Neural cell (in vitro differentiated cells): ENCODE measurements around the gene MLH1.

Source experiments
- EZH2 ChIP-seq: fragments of 200-600, 300-800 bp; shearing (Covaris generic), sonication (generic); IDR thresholded peaks from 2 replicates; pipeline ENCODE4 v1.6.1; 2014; ENCODE audit warnings: antibody characterized with exemption, low read length, borderline replicate concordance, mild to moderate bottlenecking; ENCODE audit not compliant: insufficient read depth, poor library complexity, severe bottlenecking
- POLR2AphosphoS5 ChIP-seq: IDR thresholded peaks from 2 replicates; pipeline ENCODE4 v1.6.1; 2012
- RAD21 ChIP-seq: fragments of 450-650 bp; conservative IDR thresholded peaks from 2 replicates; pipeline ENCODE4 v1.6.1; 2014; ENCODE audit warnings: antibody characterized with exemption, mild to moderate bottlenecking, moderate library complexity
- SMC3 ChIP-seq: fragments of 450-650 bp; conservative IDR thresholded peaks from 2 replicates; pipeline ENCODE4 v1.6.1; 2014; ENCODE audit warnings: antibody characterized with exemption, mild to moderate bottlenecking, moderate library complexity; ENCODE audit not compliant: poor library complexity
- TAF1 ChIP-seq: IDR thresholded peaks from 2 replicates; pipeline ENCODE4 v1.6.1; 2012; ENCODE audit warnings: low read depth
- TF ChIP-seq, protein P1 (sequence below): fragments of 450-650 bp; IDR thresholded peaks from 2 replicates; pipeline ENCODE4 v1.5.1; 2014; ENCODE audit warnings: antibody characterized with exemption, mild to moderate bottlenecking, moderate library complexity; ENCODE audit not compliant: poor library complexity, severe bottlenecking
- TF ChIP-seq, protein P2 (sequence below): IDR thresholded peaks from 2 replicates; pipeline ENCODE4 v1.6.1; 2012; ENCODE audit warnings: borderline replicate concordance

DNA sequence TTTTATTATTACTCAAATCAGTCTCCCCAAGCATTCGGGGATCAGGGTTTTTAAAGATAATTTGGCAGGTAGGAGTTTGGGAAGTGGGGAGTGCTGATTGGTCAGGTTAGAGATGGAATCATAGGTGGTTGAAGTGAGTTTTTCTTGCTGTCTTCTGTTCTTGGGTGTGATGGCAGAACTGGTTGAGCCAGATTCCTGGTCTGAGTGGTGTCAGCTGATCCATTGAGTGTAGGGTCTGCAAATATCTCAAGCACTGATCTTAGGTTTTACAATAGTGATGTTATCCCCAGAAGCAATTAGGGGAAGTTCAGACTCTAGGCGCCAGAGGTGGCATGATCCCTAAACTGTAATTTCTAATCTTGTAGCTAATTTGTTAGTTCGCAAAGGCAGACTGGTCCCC is 27.9 kb upstream of the MLH1 start:
- TF ChIP-seq EZH2 (no peak), TAF1 (no peak), RAD21 (no peak), POLR2AphosphoS5 (no peak), SMC3 (no peak)
- TF ChIP-seq, protein P1, sequence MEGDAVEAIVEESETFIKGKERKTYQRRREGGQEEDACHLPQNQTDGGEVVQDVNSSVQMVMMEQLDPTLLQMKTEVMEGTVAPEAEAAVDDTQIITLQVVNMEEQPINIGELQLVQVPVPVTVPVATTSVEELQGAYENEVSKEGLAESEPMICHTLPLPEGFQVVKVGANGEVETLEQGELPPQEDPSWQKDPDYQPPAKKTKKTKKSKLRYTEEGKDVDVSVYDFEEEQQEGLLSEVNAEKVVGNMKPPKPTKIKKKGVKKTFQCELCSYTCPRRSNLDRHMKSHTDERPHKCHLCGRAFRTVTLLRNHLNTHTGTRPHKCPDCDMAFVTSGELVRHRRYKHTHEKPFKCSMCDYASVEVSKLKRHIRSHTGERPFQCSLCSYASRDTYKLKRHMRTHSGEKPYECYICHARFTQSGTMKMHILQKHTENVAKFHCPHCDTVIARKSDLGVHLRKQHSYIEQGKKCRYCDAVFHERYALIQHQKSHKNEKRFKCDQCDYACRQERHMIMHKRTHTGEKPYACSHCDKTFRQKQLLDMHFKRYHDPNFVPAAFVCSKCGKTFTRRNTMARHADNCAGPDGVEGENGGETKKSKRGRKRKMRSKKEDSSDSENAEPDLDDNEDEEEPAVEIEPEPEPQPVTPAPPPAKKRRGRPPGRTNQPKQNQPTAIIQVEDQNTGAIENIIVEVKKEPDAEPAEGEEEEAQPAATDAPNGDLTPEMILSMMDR, result no peak
- TF ChIP-seq, protein P2, sequence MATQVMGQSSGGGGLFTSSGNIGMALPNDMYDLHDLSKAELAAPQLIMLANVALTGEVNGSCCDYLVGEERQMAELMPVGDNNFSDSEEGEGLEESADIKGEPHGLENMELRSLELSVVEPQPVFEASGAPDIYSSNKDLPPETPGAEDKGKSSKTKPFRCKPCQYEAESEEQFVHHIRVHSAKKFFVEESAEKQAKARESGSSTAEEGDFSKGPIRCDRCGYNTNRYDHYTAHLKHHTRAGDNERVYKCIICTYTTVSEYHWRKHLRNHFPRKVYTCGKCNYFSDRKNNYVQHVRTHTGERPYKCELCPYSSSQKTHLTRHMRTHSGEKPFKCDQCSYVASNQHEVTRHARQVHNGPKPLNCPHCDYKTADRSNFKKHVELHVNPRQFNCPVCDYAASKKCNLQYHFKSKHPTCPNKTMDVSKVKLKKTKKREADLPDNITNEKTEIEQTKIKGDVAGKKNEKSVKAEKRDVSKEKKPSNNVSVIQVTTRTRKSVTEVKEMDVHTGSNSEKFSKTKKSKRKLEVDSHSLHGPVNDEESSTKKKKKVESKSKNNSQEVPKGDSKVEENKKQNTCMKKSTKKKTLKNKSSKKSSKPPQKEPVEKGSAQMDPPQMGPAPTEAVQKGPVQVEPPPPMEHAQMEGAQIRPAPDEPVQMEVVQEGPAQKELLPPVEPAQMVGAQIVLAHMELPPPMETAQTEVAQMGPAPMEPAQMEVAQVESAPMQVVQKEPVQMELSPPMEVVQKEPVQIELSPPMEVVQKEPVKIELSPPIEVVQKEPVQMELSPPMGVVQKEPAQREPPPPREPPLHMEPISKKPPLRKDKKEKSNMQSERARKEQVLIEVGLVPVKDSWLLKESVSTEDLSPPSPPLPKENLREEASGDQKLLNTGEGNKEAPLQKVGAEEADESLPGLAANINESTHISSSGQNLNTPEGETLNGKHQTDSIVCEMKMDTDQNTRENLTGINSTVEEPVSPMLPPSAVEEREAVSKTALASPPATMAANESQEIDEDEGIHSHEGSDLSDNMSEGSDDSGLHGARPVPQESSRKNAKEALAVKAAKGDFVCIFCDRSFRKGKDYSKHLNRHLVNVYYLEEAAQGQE, result no peak
